Prostate gland (tissue), 2 donors: ENCODE data around the gene SRBD1.

ENCODE experiments used
- CTCF ChIP-seq, 4 experiments: fragments of 200-600 bp in 2 of 4; fragments of 450-650 bp in 2 of 4; sonication (generic) in 2 of 4; IDR thresholded peaks; 1 replicate in 3 of 4; 2 replicates in 1 of 4; pipeline ENCODE4 v1.5.1; 2016 to 2019; ENCODE audit warnings: antibody characterized with exemption in 4 of 4, mild to moderate bottlenecking in 2 of 4, moderate library complexity in 2 of 4
- POLR2A ChIP-seq: fragments of 450-650 bp; IDR thresholded peaks from one replicate; pipeline ENCODE4 v1.6.1; 2016; ENCODE audit warnings: antibody characterized with exemption, mild to moderate bottlenecking
- POLR2AphosphoS5 ChIP-seq: sonication (generic); formaldehyde crosslinking; IDR thresholded peaks from one replicate; pipeline ENCODE4 v1.6.1; 2017; ENCODE audit warnings: antibody characterized with exemption

- TF ChIP-seq CTCF (IDR thresholded peaks at IDR 0.05) = no peak
- no peak for TF ChIP-seq POLR2AphosphoS5
- TF ChIP-seq POLR2A = no peak
Observed at GRCh38 chr2:45643095-45643494, 32.0 kb upstream of the SRBD1 start.
